K562 (cell line): ENCODE measurements around the gene NHLH2. TPM values are rescaled to one million over a fixed set of nuclear protein-coding genes. Genes with fewer than 3 reads are reported as not detected.
A peak's percentile ranks its signal among the peaks of the same experiment; 100 is the strongest.

Experiments used
- ATAC-seq: fragments of 200-7000 bp; cut with Tn5 transposase; 3 replicates; pipeline ENCODE4 v1.9.1; 2020; ENCODE audit warnings: moderate library complexity
- BruUV-seq: library from RNA; stranded (reverse); fragments of 400-500 nt; replicated peaks from 2 replicates; lab custom pipeline; 2021; lab: Mats Ljungman, UMichigan
- CTCF ChIA-PET: fragments of 300-600 bp; formaldehyde crosslinking; extraction: SDS; loops from one replicate; lab custom pipeline; 2021; ENCODE audit warnings: low intra/inter-chr PET ratio; lab: Yijun Ruan, JAX
- POLR2A ChIA-PET: fragments of 300-600, 350-650 bp; sonication (Branson Sonifier 250); formaldehyde crosslinking; extraction: SDS; loops from one replicate; lab custom pipeline; 2021; ENCODE audit warnings: antibody characterized with exemption, inconsistent platforms; lab: Yijun Ruan, JAX
- DNase-seq, 4 experiments: peaks; one replicate each; pipeline versions ENCODE4 v3.0.0 to v3.0.0-alpha.2; 2011 to 2018; ENCODE audit warnings: low spot score in 3 of 4, mixed read lengths in 3 of 4; ENCODE audit errors: extremely low read depth in 1 of 4
- FAIRE-seq: peaks from 2 replicates; lab custom pipeline; 2011; peaks lifted over from hg19 to GRCh38; lab: Jason Lieb, UNC
- H2AFZ ChIP-seq: 2 replicates; pipeline ENCODE4 v1.6.0; 2011; ENCODE audit warnings: low read depth, low read length, control low read depth, inconsistent platforms
- H3K27ac ChIP-seq: fragments of 200-600 bp; 3 replicates; pipeline ENCODE4 v1.8.0; 2011; ENCODE audit warnings: low read depth, mild to moderate bottlenecking, control low read depth, inconsistent platforms, low read length, moderate library complexity, mixed read lengths; ENCODE audit errors: extremely low read depth
- H3K27me3 ChIP-seq, 2 experiments: fragments of 300-600 bp in 1 of 2; 2 replicates in 1 of 2; 3 replicates in 1 of 2; pipeline versions ENCODE4 v1.6.0 to v1.8.0; 2011; ENCODE audit warnings: inconsistent platforms in 2 of 2, low read length in 2 of 2, mild to moderate bottlenecking in 1 of 2, mixed read lengths in 1 of 2, moderate library complexity in 1 of 2; ENCODE audit not compliant: control insufficient read depth in 2 of 2, insufficient read depth in 2 of 2
- H3K36me3 ChIP-seq: fragments of 300-600 bp; 3 replicates; pipeline ENCODE4 v1.8.0; 2011; ENCODE audit warnings: mild to moderate bottlenecking, low read length, inconsistent platforms; ENCODE audit not compliant: control insufficient read depth, insufficient read depth
- H3K4me1 ChIP-seq, 2 experiments: fragments of 200-600 bp in 1 of 2; replicated peaks in 1 of 2; 2 replicates in 1 of 2; 3 replicates in 1 of 2; pipeline versions ENCODE4 v1.5.1 to v1.8.0; 2011; ENCODE audit warnings: inconsistent platforms in 2 of 2, low read length in 2 of 2, mild to moderate bottlenecking in 1 of 2, mixed read lengths in 1 of 2, moderate library complexity in 1 of 2; ENCODE audit not compliant: control insufficient read depth in 2 of 2, insufficient read depth in 2 of 2
- H3K4me2 ChIP-seq: 2 replicates; pipeline ENCODE4 v1.6.1; 2011; ENCODE audit warnings: low read length, control low read depth, inconsistent platforms, mixed read lengths; ENCODE audit not compliant: insufficient read depth
- H3K4me3 ChIP-seq: fragments of 200-600 bp; sonication (generic), shearing (Covaris generic); 2 replicates; pipeline ENCODE4 v1.5.1; 2016; ENCODE audit warnings: control low read depth, inconsistent platforms
- H3K79me2 ChIP-seq: fragments of 200-600 bp; 3 replicates; pipeline ENCODE4 v1.8.0; 2011; ENCODE audit warnings: low read length, inconsistent platforms; ENCODE audit not compliant: control insufficient read depth, insufficient read depth
- H3K9ac ChIP-seq, 2 experiments: 2 replicates each; pipeline versions ENCODE4 v1.6.0 to v1.6.1; 2011; ENCODE audit warnings: low read depth in 2 of 2, low read length in 2 of 2, control low read depth in 1 of 2, inconsistent platforms in 1 of 2, mild to moderate bottlenecking in 1 of 2, mixed read lengths in 1 of 2; ENCODE audit not compliant: insufficient read depth in 1 of 2
- H3K9me1 ChIP-seq: one replicate; pipeline ENCODE4 v1.6.0; 2011; ENCODE audit warnings: inconsistent platforms, mild to moderate bottlenecking, low read length, moderate library complexity; ENCODE audit not compliant: control insufficient read depth, insufficient read depth
- H3K9me3 ChIP-seq: replicated peaks from 2 replicates; pipeline ENCODE4 v1.5.1; 2011; ENCODE audit warnings: low read depth, low read length, inconsistent platforms; ENCODE audit not compliant: control insufficient read depth, insufficient read depth
- H4K20me1 ChIP-seq: replicated peaks from 2 replicates; pipeline ENCODE4 v1.6.1; 2011; ENCODE audit warnings: low read length, inconsistent platforms, mixed read lengths; ENCODE audit not compliant: control insufficient read depth, insufficient read depth
- CEBPG ChIP-seq, 3 experiments: fragments of 200-800 bp in 1 of 3; sonication (Bioruptor generic) in 1 of 3; sonication (generic) in 1 of 3; formaldehyde crosslinking in 1 of 3; IDR thresholded peaks in 2 of 3; conservative IDR thresholded peaks in 1 of 3; 2 replicates each; pipeline versions ENCODE4 v1.6.1 to v1.8.0; 2016 to 2022; ENCODE audit warnings: missing compliant biosample characterization in 2 of 3, missing genetic modification characterization in 2 of 3, mild to moderate bottlenecking in 1 of 3, missing genetic modification reagents in 1 of 3
- GABPA ChIP-seq: fragments of 200-800 bp; sonication (Bioruptor generic); conservative IDR thresholded peaks from 2 replicates; pipeline ENCODE4 v1.6.1; 2016; ENCODE audit warnings: low read depth, missing genetic modification characterization, missing compliant biosample characterization
- KLF13 ChIP-seq: fragments of 450-650 bp; IDR thresholded peaks from 2 replicates; pipeline ENCODE4 v1.6.1; 2016; ENCODE audit warnings: missing genetic modification characterization, low read depth, mild to moderate bottlenecking, missing compliant biosample characterization, moderate library complexity, borderline replicate concordance
- NFRKB ChIP-seq: fragments of 450-650 bp; IDR thresholded peaks from 2 replicates; pipeline ENCODE4 v1.6.1; 2016; ENCODE audit warnings: low read depth
- RBM17 ChIP-seq: fragments of 200-400 bp; formaldehyde crosslinking; IDR thresholded peaks from 2 replicates; pipeline ENCODE4 v1.6.1; 2017; ENCODE audit warnings: low read depth, mild to moderate bottlenecking, low read length, borderline replicate concordance
- TCFL5 ChIP-seq: fragments of 250-450 bp; sonication (Bioruptor Pico); conservative IDR thresholded peaks from 2 replicates; pipeline ENCODE4 v1.6.1; 2021; ENCODE audit warnings: mild to moderate bottlenecking, moderate library complexity, matching md5 sums
- ZNF589 ChIP-seq: fragments of 200-800 bp; sonication (Bioruptor generic); IDR thresholded peaks from 2 replicates; pipeline ENCODE4 v1.6.1; 2016; ENCODE audit warnings: low read depth, missing genetic modification characterization, missing compliant biosample characterization
- WGBS: fragments of 100-300 bp; shearing (Covaris generic); methylation state at CpG from one replicate; pipeline ENCODE4 v1.1.6; 2016; ENCODE audit warnings: low coverage, mixed read lengths; ENCODE audit not compliant: insufficient coverage; ENCODE audit errors: missing lambda C conversion rate; 5-methylcytosine and 5-hydroxymethylcytosine counted together
- in situ Hi-C: fragments of 300-500 bp; cut with MboI; formaldehyde crosslinking; loops from 4 replicates; pipeline ENCODE4 v1.15.0; 2018; ENCODE audit warnings: inconsistent platforms, mixed read lengths
- intact Hi-C: fragments of 100-400 bp; cut with micrococcal nuclease; formaldehyde crosslinking; loops from 2 replicates; pipeline ENCODE4 v1.14.2; 2022
- polyA plus RNA-seq, 8 experiments: library from polyadenylated mRNA; depleted of rRNA in 4 of 8; stranded (reverse) in 5 of 8; unstranded in 3 of 8; fragments of >200 nt; fragmentation: Nextera tagmentation in 2 of 8; fragmentation: Illumina TruSeq in 1 of 8; extraction: Ambion mirVana in 2 of 8; extraction: Trizol in 1 of 8; gene quantifications; 2 replicates each; pipeline versions ENCODE4 v1.2.1 to v1.2.3, GENCODE V29; 2011 to 2014; ENCODE audit warnings: inconsistent platforms in 1 of 8, missing spikeins in 1 of 8
- total RNA-seq, 7 experiments: library from RNA; depleted of rRNA in 6 of 7; stranded (reverse); fragments of >200 nt in 6 of 7; fragmentation: Illumina TruSeq in 2 of 7; extraction: Trizol in 2 of 7; gene quantifications; 2 replicates each; pipeline versions ENCODE4 v1.2.1 to v1.2.3, GENCODE V29; 2011 to 2021; ENCODE audit warnings: low replicate concordance in 1 of 7

NHLH2 gene
- total and polyA plus RNA-seq, 9 of the 15 experiments (the other 6 are each of a cell fraction or from before 2014, with no cell fraction given), result not detected

GRCh38 chr1:115810609-115811008 is 30.3 kb downstream of the NHLH2 start:
- Histone ChIP-seq H3K9me3 (no peaks in the 10 kb centered on the region), H3K9ac (no peak overlapping the region), H3K4me3 (no peak overlapping the region), H4K20me1 (no peaks in the 10 kb centered on the region), H3K27me3 (0 out of 5 replicates have a peak, but pooled peaks cover 0 to 3% of the 10 kb centered on the region in 2 experiments), H3K4me1 (no peaks in the 10 kb centered on the region; a peak in 1 of 5 replicates), H3K27ac (no peak overlapping the region), H2AFZ (no peak overlapping the region), H3K79me2 (no peaks in the 10 kb centered on the region), H3K9me1 (no peaks in the 10 kb centered on the region), H3K36me3 (no peaks in the 10 kb centered on the region), H3K4me2 (no peak overlapping the region)
- ChIA-PET POLR2A (no interaction called here), CTCF (no interaction called here)
- intact Hi-C loops, result no loop called here
- ATAC-seq (no peak), DNase-seq (no peak), FAIRE-seq (no peak)
- no TSS peak for BruUV-seq
- WGBS, result 7% methylated on average over 2 of the region's 2 CpGs
- TF ChIP-seq TCFL5 (CRISPR knock-in tag), result no peak
- TF ChIP-seq NFRKB, result no peak
- no peak for TF ChIP-seq KLF13 (tag)
- in situ Hi-C loops, result no loop called here

GRCh38 chr1:115809847-115810246 is 31.1 kb downstream of the NHLH2 start:
- Histone ChIP-seq H2AFZ (no peak overlapping the region), H3K4me1 (no peaks in the 10 kb centered on the region; a peak in 1 of 5 replicates), H3K4me3 (no peak overlapping the region), H3K27ac (no peak overlapping the region), H3K27me3 (0 out of 5 replicates have a peak, but pooled peaks cover 0 to 3% of the 10 kb centered on the region in 2 experiments), H3K79me2 (no peaks in the 10 kb centered on the region), H3K36me3 (no peaks in the 10 kb centered on the region), H4K20me1 (no peaks in the 10 kb centered on the region), H3K9ac (no peak overlapping the region), H3K9me3 (no peaks in the 10 kb centered on the region), H3K9me1 (no peaks in the 10 kb centered on the region), H3K4me2 (no peak overlapping the region)
- no peak for TF ChIP-seq CEBPG (CRISPR knock-in tag; IDR thresholded peaks at IDR 0.05)
- peak; percentile 43 to 61; a peak in 1 of 4 replicates for TF ChIP-seq CEBPG (tag; conservative IDR thresholded peaks at IDR 0.05 in 1 of 2, IDR thresholded peaks at IDR 0.05 in 1 of 2)
- TF ChIP-seq RBM17, result no peak
- TF ChIP-seq GABPA, result peak; percentile 36; the same call in 1 of the 2 replicates
- peak; percentile 74; the same call in 1 of the 2 replicates for TF ChIP-seq ZNF589 (CRISPR knock-in tag)
- FAIRE-seq, result no peak
- no peak for DNase-seq
- POLR2A ChIA-PET, result interaction anchor here (0.6 kb wide), 2 partner anchors 84 to 1697 kb away, joined by 3 to 4 read pairs; no protein-coding TSS in a partner anchor
- intact Hi-C loops (loop anchor here (5.0 kb wide), 1 partner anchor 72 kb away; no protein-coding TSS in a partner anchor), in situ Hi-C loops (loop anchor here (5.0 to 10.0 kb wide), 2 partner anchors 172 to 695 kb away; no protein-coding TSS in a partner anchor)
- ATAC-seq, result no peak
- CTCF ChIA-PET, result no interaction called here
- WGBS, result 0% methylated on average over 2 of the region's 2 CpGs
- BruUV-seq, result no TSS peak
